Heart left ventricle (tissue), 13 donors: ENCODE measurements around the gene SLC49A3.
"Not testable (repeated sequence)": the region's sequence is repeated elsewhere in the genome, so short reads cannot be mapped to it uniquely, and the experiment has no call there.

Source experiments
- POLR2A ChIP-seq, 2 donors: fragments of 450-650 bp; IDR thresholded peaks; one replicate each; pipeline ENCODE4 v1.6.1; 2017; ENCODE audit warnings: antibody characterized with exemption in 2 of 2, mild to moderate bottlenecking in 2 of 2, moderate library complexity in 2 of 2
- TF ChIP-seq, protein P1 (sequence below), 12 donors: fragments of 200-600 bp; sonication (generic) in 4 of 12; IDR thresholded peaks; one replicate each; pipeline versions ENCODE4 v1.5.0 to v1.8.0; 2018 to 2022; ENCODE audit warnings: antibody characterized with exemption in 12 of 12, mild to moderate bottlenecking in 5 of 12
- donor health status: ischemic (EF 13 %, LVEDD 7.1; RV severe dilation, severe dysfunction).
- donor health status: DM: no; HTN: yes; CAD: no.
- donor health status: DM: no; HTN: no; CAD: no.
- donor health status: ischemic (EF 25% LVEDD 6.9; RV normal size, moderate dysfunction).
- donor health status: ischemic (EF 25% LVEDD 5.7; RV mildly dilated, moderate dysfunction).
- donor health status: ischemic (EF 35%, LVEDD 5.7; RV mildly dilated, moderate dysfunction).
- donor health status: nonischemic (EF 11% LVEDD 7.7; RV severe dilation, severe dysfunction).
- donor health status: DM: yes; HTN: yes; CAD: no.
- donor health status: PGD.
- donor health status: ischemic (EF 29% LVEDD 5.4; RV normal size, mild dysfunction).
- donor health status: nonischemic (EF 23%, LVEDD 6.1; RV moderate dilation, normal function).

DNA sequence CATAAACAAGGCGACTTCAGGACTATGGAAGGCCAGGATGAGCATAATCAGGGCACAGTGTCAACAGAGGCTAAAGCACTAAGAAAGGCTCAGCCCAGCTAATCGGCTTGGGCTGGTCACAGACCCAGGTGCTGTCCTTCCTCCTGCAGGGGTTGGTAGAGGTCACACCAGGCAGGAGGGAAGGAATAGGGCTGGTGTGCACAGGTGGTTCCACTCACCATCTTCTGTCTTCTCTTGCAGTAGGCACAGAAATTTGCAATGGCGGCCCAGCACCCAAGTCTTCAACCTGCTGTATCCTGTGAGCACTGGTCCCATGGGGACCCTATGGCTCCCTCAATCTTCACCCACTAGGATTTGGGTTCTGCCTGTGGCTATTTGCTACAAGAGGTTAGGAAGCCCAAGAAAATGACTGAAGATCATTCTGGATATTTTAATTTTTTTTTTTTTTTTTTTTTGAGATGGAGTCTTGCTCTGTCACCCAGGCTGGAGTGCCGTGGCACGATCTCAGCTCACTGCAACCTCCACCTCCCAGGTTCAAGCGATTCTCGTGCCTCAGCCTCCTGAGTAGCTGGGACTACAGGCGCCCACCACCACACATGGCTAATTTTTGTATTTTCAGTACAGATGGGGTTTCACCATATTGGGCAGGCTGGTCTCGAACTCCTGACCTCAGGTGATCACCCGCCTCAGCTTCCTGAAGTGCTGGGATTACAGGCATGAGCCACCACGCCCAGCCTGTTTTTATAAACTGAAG, 19.0 kb downstream of the SLC49A3 start:
- TF ChIP-seq, protein P1, sequence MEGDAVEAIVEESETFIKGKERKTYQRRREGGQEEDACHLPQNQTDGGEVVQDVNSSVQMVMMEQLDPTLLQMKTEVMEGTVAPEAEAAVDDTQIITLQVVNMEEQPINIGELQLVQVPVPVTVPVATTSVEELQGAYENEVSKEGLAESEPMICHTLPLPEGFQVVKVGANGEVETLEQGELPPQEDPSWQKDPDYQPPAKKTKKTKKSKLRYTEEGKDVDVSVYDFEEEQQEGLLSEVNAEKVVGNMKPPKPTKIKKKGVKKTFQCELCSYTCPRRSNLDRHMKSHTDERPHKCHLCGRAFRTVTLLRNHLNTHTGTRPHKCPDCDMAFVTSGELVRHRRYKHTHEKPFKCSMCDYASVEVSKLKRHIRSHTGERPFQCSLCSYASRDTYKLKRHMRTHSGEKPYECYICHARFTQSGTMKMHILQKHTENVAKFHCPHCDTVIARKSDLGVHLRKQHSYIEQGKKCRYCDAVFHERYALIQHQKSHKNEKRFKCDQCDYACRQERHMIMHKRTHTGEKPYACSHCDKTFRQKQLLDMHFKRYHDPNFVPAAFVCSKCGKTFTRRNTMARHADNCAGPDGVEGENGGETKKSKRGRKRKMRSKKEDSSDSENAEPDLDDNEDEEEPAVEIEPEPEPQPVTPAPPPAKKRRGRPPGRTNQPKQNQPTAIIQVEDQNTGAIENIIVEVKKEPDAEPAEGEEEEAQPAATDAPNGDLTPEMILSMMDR (IDR thresholded peaks at IDR 0.05): not testable (repeated sequence)
- TF ChIP-seq POLR2A (IDR thresholded peaks at IDR 0.05): not testable (repeated sequence)
